ENCODE measurements around the gene DAPK3.
"Not testable (repeated sequence)": the region's sequence is repeated elsewhere in the genome, so short reads cannot be mapped to it uniquely, and the experiment has no call there.

DAPK3 gene

DNA sequence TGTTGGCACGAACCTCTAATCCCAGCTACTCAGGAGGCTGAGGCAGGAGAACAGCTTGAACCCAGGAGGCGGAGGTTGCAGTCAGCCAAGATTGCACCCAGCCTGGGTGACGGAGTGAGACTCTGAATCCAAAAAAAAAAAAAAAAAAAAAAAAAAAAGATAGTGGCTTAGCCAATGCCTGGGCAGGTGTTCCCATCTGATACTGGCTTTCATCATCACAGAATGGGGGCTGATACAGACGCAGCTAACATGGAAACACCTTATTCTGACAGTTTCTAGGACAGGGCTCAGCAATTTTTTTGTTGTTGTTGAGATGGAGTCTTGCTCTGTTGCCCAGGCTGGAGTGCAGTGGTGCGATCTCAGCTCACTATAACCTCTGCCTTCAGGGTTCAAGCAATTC lies 29.9 kb upstream of the DAPK3 start:
- not testable (repeated sequence) for DNase-seq

DNA sequence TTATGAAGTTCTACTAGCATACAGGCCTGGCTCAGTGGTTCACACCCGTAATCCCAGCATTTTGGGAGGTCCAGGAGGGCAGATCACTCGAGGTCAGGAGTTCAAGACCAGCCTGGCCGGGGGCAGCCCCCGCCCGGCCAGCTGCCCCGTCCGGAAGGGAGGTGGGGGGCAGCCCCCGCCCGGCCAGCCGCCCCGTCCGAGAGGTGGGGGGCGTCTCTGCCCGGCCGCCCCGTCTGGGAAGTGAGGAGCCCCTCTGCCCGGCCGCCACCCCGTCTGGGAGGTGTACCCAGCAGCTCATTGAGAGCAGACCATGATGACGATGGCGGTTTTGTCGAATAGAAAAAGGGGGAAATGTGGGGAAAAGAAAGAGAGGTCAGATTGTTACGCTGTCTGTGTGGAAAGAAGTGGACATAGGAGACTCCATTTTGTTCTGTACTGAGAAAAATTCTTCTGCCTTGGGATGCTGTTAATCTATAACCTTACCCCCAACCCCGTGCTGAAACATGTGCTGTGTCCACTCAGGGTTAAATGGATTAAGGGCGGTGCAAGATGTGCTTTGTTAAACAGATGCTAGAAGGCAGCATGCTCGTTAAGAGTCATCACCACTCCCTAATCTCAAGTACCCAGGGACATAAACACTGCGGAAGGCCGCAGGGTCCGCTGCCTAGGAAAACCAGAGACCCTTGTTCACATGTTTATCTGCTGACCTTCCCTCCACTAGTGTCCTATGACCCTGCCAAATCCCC lies 27.9 kb upstream of the DAPK3 start:
- not testable (repeated sequence) for DNase-seq

GRCh38 chr19:3995607-3996006 lies 24.7 kb upstream of the DAPK3 start:
- no peak for DNase-seq

DNA sequence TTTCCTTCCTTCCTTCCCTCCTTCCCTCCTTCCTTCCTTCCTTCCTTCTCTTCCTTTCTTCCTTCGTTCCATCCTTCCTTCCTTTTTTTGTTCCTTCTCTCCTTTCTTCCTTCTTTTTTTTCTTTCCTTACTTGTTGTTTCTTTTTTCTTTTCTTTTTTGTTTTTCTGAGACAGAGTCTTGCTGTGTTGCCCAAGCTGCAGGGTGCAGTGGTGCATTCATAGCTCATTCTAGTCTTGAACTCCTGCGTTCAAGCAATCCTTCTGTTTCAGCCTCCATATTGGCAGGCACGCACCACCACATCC lies 19.9 kb upstream of the DAPK3 start:
- no peak for DNase-seq

DNA sequence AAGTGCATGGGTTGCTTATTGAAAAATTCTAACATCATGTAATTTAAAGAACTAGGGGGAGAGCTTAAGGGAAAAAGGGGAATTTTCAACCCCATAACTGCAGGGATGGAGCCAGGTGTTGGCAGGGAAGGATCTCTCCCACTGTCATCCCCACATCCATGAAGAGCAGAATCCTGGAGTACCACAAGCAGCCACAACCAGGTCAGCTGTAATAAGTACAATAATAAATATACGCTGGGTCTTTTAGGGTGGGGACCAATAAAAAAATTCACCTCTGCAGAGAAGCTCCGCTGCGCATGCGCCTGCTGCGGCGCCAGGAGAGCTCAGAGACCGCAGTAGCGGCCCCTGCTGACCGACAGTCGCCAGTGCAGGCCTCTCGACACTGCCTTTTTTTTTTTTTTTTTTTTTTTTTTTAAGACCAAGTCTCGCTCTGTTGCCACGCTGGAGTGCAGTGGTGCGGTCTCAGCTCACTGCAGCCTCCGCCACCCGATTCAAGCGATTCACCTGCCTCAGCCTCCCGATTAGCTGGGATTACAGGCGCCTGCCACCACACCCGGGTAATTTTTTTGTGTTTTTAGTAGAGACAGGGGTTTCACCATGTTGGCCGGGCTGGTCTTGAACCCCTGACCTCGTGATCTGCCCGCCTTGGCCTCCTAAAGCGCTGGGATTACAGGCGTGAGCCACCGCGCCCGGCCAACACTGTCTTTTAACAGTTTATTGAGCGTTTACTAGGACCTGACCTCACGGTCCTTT lies 16.9 kb upstream of the DAPK3 start:
- DNase-seq = peak; percentile 50 to 72

DNA sequence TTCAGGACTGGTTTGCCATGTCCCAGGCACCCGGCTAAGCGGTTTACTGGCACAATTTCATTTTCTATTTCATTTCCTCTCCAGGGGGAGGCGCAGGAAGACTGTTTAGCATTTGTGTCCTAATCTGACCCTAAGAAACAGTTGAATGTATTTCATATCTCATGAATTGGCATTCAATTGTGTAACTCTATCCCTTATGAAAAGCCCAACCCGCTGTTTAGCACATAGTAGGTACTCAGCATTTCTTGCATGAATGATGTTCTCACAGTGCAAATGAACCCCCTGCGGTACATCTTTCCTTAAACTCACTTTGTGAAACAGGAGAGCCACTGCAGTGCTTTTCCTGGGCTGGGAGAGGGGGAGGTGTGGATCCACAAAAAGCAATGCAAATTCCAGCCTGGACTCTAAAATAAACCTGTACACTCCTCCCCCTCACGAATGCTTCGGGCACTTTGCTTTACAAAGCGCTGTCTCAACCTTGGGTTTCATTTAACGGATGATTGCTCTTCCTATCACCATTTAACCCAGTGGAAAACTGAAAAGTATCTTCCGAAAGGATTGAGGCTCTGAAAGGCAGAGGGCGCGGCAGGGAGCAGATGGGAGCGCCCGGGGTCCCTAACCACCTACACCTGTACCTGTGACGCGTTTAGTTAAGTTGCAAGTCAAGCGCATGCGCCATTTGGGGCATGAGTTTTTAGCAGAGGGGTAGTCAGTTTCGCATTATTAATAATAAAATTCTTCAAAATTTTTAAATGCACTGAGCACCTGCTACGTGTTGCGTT lies 15.6 kb upstream of the DAPK3 start:
- peak; percentile 66 to 82 for DNase-seq

DNA sequence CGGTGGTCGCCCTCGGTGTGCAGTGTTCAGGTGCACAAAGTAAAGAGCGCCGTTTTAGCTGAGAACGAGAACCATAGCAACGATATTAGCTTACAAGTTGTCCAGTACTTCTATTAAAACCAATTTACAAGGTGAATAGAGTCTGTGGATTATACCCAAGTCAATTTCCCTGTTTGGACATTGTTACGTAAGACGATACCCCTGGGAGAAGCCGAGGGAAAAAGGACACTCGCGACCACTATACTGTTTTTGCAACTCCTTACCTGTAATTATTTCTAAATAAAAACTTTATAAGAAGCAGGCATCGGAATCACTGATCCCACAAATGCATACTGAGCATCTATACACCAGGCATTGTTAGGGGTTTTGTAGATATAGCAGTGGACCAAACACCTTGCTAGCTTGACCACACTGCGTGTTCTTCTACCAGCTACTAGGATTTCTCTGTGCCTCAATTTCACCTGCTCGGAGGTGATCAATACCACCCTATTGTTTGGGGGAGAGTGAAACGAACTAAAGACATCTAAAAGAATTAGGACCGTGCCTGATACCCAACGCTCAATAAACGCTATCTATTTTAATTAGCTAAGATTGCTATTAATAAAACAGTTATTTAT lies 14.9 kb upstream of the DAPK3 start:
- no peak for DNase-seq

- DNase-seq = peak; percentile 77 to 90
Observed at GRCh38 chr19:3984908-3985642, 14.2 kb upstream of the DAPK3 start, which contains the start of gene EEF2. Gene EEF2 (minus strand): TSS chr19:3985463. CDS start chr19:3985380, 83 bp downstream.

- DNase-seq = no peak
Observed at GRCh38 chr19:3984584-3984907, 13.6 kb upstream of the DAPK3 start.

GRCh38 chr19:3983936-3984583 lies 13.2 kb upstream of the DAPK3 start:
- DNase-seq = no peak

GRCh38 chr19:3983542-3983914 lies 12.6 kb upstream of the DAPK3 start:
- DNase-seq = no peak

- no peak for DNase-seq
Observed at GRCh38 chr19:3982701-3983541, 12.0 kb upstream of the DAPK3 start.

DNA sequence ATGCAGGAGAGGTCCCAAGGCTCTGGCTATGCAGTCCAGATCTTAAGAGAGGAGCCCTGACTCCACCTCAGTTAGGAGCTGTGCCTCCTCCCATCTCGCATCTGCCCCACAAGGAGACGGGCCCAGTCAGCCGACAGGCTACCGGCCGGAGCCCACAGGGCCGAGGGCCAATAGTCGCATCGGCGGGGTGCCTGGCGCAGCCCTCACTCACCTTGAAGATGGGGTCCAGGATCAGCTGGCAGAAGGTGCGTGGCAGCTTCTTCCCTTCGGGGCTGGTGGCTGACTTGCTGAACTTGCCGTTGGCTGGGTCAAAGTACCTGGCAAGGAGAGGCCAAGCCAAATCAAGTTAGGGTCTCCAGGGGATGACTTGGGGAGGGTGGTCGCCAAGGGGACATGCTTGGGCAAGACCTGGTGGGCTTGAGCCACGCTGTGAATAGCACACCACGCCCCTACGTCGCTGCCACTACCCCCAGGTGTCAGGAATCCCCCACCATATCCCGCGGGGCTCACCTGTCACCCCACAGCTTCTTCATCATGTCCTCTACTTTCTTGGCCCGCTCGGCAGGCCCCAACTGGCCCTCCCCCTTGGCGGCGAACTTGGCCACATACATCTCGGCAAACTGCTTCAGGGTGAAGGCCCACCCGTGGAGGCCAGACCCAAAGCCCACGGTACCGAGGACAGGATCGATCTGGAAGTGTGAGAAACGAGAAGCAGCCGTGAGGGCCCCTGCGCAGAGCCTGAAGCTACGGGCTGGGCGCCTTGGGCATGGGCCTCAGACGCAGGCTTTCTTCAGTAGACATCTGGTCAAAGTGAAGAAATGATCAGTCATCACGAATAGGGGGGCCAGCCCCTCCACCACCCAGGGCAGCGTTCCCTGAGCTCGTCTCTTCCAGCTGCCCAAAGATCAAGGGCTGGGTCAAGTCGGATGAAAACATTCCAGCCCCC lies 11.1 kb upstream of the DAPK3 start:
- DNase-seq = no peak

DNA sequence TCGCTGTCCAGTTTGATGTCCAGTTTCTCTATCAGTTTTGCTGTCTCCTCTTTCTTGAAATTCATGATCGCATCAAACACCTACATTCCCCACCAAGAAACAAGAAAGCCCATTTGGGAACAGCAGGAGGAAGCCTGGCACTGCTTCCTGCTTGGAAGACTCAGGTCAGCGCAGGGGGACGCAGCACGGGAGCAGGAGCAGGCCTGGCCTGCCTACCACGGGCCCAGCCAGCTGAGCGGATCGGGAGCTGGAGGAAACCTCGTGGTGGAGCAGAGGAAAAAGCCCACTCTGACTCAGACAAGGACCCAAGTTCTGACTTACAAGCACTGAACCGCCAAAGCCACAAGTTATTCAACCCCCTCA lies 10.5 kb upstream of the DAPK3 start:
- DNase-seq = no peak

- DNase-seq = no peak
Observed at GRCh38 chr19:3980353-3981251, 9.7 kb upstream of the DAPK3 start.

DNA sequence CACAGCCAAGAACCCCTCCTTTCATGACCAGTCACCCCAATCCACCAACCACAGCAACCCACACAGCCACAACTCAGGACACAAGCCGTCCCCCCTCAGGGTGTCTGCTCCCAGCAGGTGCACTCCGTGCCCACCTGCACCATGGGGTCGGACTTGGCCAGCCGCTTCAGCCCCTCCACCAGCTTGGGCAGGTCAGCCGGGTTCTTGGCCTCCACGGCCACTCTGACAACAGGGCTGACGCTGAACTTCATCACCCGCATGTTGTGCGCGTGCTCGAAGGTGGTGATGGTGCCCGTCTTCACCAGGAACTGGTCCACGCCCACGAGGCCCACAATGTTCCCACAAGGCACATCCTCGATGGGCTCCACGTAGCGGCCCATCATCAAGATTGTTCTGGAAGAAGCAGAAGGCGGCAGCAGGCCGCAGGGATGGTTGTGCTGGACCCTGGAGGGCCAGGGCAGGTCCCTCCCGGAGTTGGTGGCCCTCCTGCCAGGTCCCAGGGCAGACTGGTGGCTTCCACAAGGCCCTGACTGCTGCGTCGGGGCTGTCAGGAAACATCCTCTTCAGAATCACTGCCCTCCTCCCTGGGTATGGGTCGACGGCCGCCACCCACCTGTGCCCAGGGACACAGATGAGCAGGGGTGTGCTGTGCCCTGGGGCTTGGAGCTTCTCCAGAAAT lies 8.9 kb upstream of the DAPK3 start:
- DNase-seq = no peak

GRCh38 chr19:3979289-3979673 lies 8.4 kb upstream of the DAPK3 start:
- DNase-seq = no peak

DNA sequence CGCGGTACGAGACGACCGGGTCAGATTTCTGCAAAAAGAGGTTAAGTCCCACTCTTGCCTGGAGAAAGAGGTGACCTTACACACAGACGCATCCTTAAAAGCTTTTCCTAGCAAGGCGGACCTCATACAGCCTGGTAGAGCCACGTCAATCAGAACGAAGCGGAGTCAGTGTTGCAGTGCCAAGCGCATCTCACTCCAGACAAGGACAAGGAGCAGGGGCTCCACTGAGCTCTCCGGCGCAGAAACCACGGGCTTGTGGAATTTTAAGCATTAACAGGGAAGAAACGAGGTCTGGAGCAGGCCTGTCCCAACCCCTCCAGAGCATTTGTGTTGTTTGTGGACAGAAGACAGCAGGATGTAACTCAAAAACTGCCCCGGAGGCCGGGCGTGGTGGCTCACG lies 7.2 kb upstream of the DAPK3 start:
- no peak for DNase-seq
